Measurements from ENCODE around the gene TDO2. TPM values are rescaled to one million over a fixed set of nuclear protein-coding genes. Genes with fewer than 3 reads are reported as not detected.

TDO2 gene
- polyA plus RNA-seq, 1 donor from 2014 or later, result 0.73 TPM

- Histone ChIP-seq H3K79me2 (replicated peaks; ENCODE audit: insufficient read depth, low read length) (no peaks in the 10 kb centered on the region), H3K9me2 (ENCODE audit: insufficient read depth, low read length) (no peaks in the 10 kb centered on the region), H3K4me3 (ENCODE audit: low read length) (no peak overlapping the region), H3K4me2 (ENCODE audit: low read length) (no peak overlapping the region), H3K36me3 (ENCODE audit: insufficient read depth, low read length) (no peaks in the 10 kb centered on the region), H3K27ac (ENCODE audit: low read length) (no peak overlapping the region), H2AFZ (ENCODE audit: low read depth, low read length) (no peak overlapping the region), H3F3A (ENCODE audit: insufficient read depth, low read length, poor library complexity, severe bottlenecking) (no peaks in the 10 kb centered on the region), H3K9ac (ENCODE audit: low read length) (no peak overlapping the region), H3K27me3 (ENCODE audit: insufficient read depth, low read depth, low read length) (no peaks in the 10 kb centered on the region), H4K20me1 (ENCODE audit: insufficient read depth) (no peaks in the 10 kb centered on the region), H3K9me3 (ENCODE audit: low read length) (no peaks in the 10 kb centered on the region)
- TF ChIP-seq RAD21 (conservative IDR thresholded peaks at IDR 0.05), result no peak
- TF ChIP-seq TAF1 (IDR thresholded peaks at IDR 0.05; ENCODE audit: low read depth), result no peak
- TF ChIP-seq, protein P1, sequence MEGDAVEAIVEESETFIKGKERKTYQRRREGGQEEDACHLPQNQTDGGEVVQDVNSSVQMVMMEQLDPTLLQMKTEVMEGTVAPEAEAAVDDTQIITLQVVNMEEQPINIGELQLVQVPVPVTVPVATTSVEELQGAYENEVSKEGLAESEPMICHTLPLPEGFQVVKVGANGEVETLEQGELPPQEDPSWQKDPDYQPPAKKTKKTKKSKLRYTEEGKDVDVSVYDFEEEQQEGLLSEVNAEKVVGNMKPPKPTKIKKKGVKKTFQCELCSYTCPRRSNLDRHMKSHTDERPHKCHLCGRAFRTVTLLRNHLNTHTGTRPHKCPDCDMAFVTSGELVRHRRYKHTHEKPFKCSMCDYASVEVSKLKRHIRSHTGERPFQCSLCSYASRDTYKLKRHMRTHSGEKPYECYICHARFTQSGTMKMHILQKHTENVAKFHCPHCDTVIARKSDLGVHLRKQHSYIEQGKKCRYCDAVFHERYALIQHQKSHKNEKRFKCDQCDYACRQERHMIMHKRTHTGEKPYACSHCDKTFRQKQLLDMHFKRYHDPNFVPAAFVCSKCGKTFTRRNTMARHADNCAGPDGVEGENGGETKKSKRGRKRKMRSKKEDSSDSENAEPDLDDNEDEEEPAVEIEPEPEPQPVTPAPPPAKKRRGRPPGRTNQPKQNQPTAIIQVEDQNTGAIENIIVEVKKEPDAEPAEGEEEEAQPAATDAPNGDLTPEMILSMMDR (IDR thresholded peaks at IDR 0.05; ENCODE audit: poor library complexity, severe bottlenecking), result no peak
- no peak for TF ChIP-seq EP300 (conservative IDR thresholded peaks at IDR 0.05; ENCODE audit: poor library complexity, severe bottlenecking)
- TF ChIP-seq EZH2 (IDR thresholded peaks at IDR 0.05; ENCODE audit: borderline replicate concordance, insufficient read depth, low read length, poor library complexity, severe bottlenecking), result no peak
- TF ChIP-seq REST (IDR thresholded peaks at IDR 0.05; ENCODE audit: borderline replicate concordance), result no peak
- no peak for TF ChIP-seq POLR2AphosphoS5 (IDR thresholded peaks at IDR 0.05)
- no peak for TF ChIP-seq MXI1 (conservative IDR thresholded peaks at IDR 0.05; ENCODE audit: poor library complexity, severe bottlenecking)
- no peak for TF ChIP-seq SMC3 (conservative IDR thresholded peaks at IDR 0.05; ENCODE audit: poor library complexity)
These were observed 43.0 kb downstream of the TDO2 start for GRCh38 chr4:155946486-155946885.

DNA sequence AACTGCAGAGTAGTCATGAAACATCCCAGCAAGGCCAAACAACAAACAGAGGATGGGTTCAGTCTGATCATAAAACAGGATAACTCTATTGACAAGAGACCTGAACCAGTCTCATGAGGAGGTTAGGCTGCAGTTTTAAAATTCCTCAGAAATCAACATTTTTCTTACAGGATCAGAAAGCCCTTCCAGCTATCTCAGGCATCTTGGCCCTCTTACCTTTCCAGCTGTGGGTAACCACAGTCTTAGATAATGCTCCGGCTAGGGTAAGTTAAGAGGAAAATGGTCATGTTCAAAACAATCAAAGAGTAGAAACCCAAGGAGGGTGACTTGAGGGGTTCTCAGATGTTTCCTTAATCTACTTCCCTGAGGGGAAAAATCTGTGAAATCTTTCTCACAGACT is 45.0 kb downstream of the TDO2 start:
- no peaks in the 10 kb centered on the region for H4K20me1 ChIP-seq (ENCODE audit: insufficient read depth)
- H3K79me2 ChIP-seq (replicated peaks; ENCODE audit: insufficient read depth, low read length), result no peaks in the 10 kb centered on the region
- H3K4me2 ChIP-seq (ENCODE audit: low read length), result no peak overlapping the region
- no peak overlapping the region for H3K27ac ChIP-seq (ENCODE audit: low read length)
- H2AFZ ChIP-seq (ENCODE audit: low read depth, low read length), result no peak overlapping the region
- no peaks in the 10 kb centered on the region for H3K9me2 ChIP-seq (ENCODE audit: insufficient read depth, low read length)
- no peak overlapping the region for H3K9ac ChIP-seq (ENCODE audit: low read length)
- no peaks in the 10 kb centered on the region for H3K36me3 ChIP-seq (ENCODE audit: insufficient read depth, low read length)
- no peaks in the 10 kb centered on the region for H3K27me3 ChIP-seq (ENCODE audit: insufficient read depth, low read depth, low read length)
- H3K4me3 ChIP-seq (ENCODE audit: low read length), result no peak overlapping the region
- no peaks in the 10 kb centered on the region for H3K9me3 ChIP-seq (ENCODE audit: low read length)
- no peaks in the 10 kb centered on the region for H3F3A ChIP-seq (ENCODE audit: insufficient read depth, low read length, poor library complexity, severe bottlenecking)
- no peak for TF ChIP-seq EZH2 (IDR thresholded peaks at IDR 0.05; ENCODE audit: borderline replicate concordance, insufficient read depth, low read length, poor library complexity, severe bottlenecking)

- Histone ChIP-seq H3K4me2 (ENCODE audit: low read length) (no peak overlapping the region), H3K9ac (ENCODE audit: low read length) (no peak overlapping the region), H3K27ac (ENCODE audit: low read length) (no peak overlapping the region), H3K9me3 (ENCODE audit: low read length) (no peaks in the 10 kb centered on the region), H3K9me2 (ENCODE audit: insufficient read depth, low read length) (no peaks in the 10 kb centered on the region), H3K36me3 (ENCODE audit: insufficient read depth, low read length) (no peaks in the 10 kb centered on the region), H2AFZ (ENCODE audit: low read depth, low read length) (no peak overlapping the region), H3K79me2 (replicated peaks; ENCODE audit: insufficient read depth, low read length) (no peaks in the 10 kb centered on the region), H3K4me3 (ENCODE audit: low read length) (no peak overlapping the region), H4K20me1 (ENCODE audit: insufficient read depth) (no peaks in the 10 kb centered on the region), H3F3A (ENCODE audit: insufficient read depth, low read length, poor library complexity, severe bottlenecking) (peaks cover 5% of the 10 kb centered on the region), H3K27me3 (ENCODE audit: insufficient read depth, low read depth, low read length) (no peaks in the 10 kb centered on the region)
- TF ChIP-seq RAD21 (conservative IDR thresholded peaks at IDR 0.05) (no peak), EZH2 (IDR thresholded peaks at IDR 0.05; ENCODE audit: borderline replicate concordance, insufficient read depth, low read length, poor library complexity, severe bottlenecking) (no peak), REST (IDR thresholded peaks at IDR 0.05; ENCODE audit: borderline replicate concordance) (no peak), EP300 (conservative IDR thresholded peaks at IDR 0.05; ENCODE audit: poor library complexity, severe bottlenecking) (no peak), TAF1 (IDR thresholded peaks at IDR 0.05; ENCODE audit: low read depth) (no peak), POLR2AphosphoS5 (IDR thresholded peaks at IDR 0.05) (no peak), SMC3 (conservative IDR thresholded peaks at IDR 0.05; ENCODE audit: poor library complexity) (no peak), MXI1 (conservative IDR thresholded peaks at IDR 0.05; ENCODE audit: poor library complexity, severe bottlenecking) (no peak)
- TF ChIP-seq, protein P1 (IDR thresholded peaks at IDR 0.05; ENCODE audit: poor library complexity, severe bottlenecking), result no peak
These were observed 47.0 kb downstream of the TDO2 start for GRCh38 chr4:155950461-155950860.

Data from neural cell (in vitro differentiated cells).